NCI-H524 treated with DMSO at 0.1 percent for 48 hours (cell line): ENCODE data around the gene GNAS.
A peak's percentile ranks its signal among the peaks of the same experiment; 100 is the strongest.

Experiments
- DNase-seq: peaks from one replicate; lab custom pipeline; 2025; lab: John Stamatoyannopoulos, UW

Gene GNAS

DNA sequence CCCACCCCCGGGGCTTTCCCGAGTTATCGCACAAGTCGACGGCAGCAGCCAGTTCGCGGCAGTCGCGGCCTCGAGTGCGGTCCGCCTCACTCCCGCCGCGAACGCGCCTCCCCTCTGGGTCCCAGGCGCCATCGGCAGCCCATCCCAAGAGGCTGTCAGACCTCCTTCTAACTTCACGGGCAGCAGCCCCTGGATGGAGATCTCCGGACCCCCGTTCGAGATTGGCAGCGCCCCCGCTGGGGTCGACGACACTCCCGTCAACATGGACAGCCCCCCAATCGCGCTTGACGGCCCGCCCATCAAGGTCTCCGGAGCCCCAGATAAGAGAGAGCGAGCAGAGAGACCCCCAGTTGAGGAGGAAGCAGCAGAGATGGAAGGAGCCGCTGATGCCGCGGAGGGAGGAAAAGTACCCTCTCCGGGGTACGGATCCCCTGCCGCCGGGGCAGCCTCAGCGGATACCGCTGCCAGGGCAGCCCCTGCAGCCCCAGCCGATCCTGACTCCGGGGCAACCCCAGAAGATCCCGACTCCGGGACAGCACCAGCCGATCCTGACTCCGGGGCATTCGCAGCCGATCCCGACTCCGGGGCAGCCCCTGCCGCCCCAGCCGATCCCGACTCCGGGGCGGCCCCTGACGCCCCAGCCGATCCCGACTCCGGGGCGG lies 1.6 kb downstream of the GNAS start:
- no peak for DNase-seq

DNA sequence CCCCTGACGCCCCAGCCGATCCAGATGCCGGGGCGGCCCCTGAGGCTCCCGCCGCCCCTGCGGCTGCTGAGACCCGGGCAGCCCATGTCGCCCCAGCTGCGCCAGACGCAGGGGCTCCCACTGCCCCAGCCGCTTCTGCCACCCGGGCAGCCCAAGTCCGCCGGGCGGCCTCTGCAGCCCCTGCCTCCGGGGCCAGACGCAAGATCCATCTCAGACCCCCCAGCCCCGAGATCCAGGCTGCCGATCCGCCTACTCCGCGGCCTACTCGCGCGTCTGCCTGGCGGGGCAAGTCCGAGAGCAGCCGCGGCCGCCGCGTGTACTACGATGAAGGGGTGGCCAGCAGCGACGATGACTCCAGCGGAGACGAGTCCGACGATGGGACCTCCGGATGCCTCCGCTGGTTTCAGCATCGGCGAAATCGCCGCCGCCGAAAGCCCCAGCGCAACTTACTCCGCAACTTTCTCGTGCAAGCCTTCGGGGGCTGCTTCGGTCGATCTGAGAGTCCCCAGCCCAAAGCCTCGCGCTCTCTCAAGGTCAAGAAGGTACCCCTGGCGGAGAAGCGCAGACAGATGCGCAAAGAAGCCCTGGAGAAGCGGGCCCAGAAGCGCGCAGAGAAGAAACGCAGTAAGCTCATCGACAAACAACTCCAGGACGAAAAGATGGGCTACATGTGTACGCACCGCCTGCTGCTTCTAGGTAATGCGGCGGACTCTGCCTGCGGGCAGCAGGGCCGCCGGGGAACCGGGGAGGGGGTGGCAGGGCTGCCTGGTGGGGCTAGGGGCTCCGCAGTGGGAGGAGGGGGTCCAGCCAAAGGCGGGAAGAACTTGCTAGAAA lies 2.3 kb downstream of the GNAS start:
- no peak for DNase-seq

DNA sequence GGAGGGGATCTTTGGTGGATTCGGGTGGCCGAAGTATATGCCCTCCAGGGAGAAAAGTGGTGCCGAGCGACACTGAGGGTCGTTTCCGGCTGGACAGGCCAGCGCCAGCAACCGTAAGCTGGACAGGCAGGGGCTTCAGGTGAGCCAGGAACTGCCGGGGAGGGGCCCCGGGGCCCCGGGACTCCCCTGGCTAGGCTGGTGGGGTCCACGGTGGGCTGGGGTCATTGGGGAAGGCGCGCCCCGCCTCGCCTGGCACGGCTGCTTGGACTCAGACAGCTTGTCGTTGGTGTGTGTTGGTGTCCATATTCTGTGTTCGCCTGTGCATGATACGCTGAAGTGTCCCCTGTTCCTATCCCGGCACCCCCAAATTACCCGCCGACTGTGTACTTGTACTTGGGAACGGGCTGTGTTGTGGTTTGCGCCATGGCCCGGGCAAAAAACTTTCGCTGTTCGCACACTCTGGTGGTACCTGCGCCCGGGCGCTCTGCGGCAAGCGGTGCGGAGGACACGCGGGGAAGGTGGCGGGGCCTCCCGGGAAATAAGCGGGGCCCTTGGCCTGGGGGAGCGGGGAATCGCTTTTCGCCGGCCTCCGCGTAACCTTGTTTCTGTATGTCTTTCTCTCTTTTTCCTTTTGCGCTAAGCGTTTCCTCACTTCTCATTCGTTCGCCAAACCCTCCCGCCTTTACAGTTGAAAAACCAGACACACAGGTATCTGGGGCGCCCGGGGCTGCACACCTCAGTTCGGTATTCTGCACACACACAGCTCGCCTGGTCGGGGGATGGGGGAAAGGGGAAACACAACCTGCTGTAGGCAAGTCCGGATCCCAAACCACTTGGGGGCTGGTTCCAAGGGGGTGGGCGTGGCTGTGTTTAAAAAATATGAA lies 3.2 kb downstream of the GNAS start:
- DNase-seq = no peak

DNA sequence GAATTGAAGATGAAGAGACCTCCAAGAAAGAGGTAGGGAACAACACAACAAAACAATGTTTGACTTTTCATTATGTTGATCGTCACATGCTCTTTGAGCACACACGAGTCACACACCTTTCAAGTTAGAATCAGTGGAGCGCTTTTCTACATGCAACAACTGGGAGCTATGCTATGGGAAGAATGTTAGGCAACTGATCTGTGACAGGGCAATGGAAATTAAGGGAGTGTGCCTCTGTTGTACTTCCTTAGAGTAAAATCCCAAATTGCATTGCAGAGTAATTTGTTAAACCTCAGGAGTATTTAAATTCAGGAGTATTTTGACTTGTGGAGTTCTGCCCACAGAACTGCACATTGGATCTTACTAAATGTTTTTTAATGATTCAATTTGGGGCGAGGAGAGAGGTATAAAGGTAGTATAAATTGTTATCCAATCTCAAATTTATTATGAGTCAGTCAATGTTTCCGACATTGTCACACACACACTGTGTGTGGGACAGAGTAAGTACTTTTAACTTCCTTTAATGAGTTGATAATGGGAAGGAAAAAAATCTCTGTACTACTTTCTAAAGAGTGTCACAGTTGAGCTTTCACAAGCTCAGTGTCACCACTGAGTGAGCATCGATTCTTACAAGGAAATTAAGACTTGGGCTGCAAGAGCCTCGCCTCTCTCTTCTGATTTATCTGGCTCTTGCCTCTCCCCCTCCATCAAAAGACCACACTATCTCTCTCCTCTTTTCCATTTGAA lies 10.7 kb downstream of the GNAS start:
- no peak for DNase-seq

DNA sequence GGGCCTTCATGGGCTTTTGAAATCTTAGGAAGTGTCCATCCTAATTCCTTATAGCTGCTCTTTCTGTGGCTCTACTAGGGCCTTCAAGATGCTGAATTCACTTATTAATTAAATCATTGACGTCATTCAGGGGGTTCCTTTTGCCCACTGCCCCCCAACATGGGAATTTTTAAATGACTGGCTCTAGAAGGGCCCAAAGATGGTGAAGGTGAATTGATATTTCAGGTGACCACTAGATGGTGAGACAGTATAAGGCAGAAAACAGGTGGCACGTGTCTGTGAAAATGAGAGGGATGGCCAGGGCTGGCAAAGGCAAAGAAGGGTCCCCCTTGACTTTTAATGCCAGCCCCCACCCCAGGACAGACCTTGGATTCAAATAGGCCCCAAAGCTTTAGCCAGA lies 11.8 kb downstream of the GNAS start:
- DNase-seq = no peak

DNA sequence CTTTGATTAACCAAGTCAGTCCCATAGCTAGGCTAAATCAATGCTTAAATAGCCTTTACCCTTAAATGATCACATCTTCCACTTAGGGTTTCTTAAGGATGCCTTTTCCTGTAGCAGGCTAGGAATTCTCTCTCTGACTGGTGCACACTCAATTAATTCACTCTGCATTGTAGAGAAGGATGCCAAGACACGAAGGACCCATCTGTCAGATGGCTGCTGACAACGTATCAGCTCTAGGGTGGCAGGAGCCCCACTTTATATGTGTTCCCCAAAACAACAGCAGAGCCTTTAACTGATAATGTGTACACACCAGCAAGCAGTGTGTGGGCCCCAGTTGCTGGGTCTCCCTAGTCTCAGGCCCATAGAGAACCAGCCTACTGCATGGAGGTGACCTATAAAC lies 13.3 kb downstream of the GNAS start:
- no peak for DNase-seq

DNA sequence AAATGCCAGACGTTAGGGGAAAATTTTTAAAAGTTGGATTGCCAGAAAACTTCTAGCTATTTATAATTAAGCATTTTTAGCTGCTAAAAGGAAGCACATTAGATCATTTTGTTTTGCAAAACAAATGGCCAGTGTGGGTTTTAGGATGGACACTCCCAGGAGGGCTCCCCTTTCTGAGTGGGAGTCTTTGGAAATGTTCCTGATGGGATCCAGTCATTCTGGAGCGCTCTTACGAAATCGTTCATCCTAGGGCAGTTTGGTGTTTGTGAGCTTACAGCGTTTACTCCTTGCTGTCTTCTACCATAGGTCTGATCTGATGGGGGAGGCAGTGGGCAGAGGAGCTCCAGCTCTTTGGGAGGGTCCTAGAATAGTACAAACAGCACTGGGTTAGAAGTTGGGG lies 14.7 kb downstream of the GNAS start:
- DNase-seq = no peak

DNA sequence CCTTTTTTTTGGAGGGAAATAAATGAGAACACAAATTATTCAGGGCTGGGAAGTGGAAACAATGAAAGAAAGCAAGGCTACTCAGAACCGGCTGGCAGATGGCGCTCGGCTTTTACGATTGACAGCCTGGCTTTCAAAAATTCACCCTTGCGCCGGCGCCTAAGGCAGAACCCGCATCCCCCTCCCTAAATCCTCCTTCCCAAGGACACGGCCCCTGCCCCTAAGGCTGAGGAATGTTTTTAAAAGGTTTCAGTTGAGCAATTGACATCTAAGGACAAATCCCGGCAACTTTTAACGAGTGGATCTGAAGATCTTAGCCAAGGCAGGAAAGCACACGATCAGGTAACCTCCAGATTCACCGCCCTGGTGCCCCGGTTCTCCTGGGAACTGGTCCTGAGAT lies 16.3 kb downstream of the GNAS start:
- no peak for DNase-seq

DNA sequence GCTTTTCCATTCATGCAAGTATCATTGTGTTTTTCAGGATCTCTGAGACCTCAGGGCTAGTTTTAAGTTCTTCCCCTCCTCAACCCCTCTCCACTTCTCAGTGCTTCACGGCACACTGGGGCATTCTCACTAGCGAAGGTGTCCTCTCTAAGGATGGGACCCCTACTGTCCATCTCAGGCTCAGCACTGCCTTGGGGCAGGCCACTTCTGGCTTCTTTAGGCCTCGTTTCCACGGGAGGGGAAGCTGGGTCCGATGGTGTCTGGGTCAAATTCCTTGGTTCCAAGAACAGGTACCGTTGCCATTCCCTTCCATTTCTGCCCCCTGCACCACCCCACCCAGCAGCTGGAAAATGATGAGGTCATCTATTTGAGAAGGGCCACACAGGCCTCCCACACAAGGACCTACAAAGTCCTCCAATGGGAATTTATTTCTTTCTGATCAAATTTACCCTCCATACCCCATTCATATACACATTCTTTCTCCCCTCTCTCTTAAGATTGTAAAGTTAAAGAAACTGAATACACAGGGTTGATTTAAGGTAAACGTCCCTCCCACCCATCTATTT lies 17.2 kb downstream of the GNAS start:
- DNase-seq = no peak

DNA sequence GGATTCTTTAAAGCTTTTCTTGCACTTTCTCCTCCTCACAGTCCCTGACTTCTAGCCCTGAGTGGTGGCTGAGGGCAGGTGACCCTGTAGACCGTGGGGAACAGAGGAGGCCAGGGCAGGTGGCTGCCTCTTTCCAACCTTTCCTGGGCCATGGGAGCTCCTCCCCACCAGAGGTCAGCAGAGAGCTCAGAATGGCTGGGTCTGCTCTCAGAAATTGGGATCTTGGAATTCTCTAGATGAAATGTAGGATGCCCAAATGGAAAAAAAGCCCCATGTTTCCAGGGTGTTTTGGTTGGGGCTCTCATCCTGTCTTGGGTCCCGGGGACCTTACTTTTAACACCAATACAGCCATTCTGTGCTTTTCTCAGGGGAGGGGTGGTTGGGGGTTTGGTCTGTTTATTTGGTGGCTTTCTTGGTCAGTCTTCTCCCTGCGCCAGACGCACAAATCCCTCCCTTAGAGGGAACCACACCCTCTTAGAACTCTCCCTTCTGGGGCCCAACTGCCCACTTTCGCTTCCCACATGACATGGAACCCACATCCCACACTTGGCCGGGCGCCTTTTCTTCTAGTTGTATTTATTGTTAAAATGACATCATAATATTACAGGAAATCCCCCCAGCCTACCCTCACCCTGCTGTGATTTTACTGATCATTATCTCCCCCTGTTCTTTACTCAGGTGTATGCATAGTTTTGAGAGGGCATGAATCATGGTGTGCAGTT lies 17.9 kb downstream of the GNAS start:
- DNase-seq = peak; percentile 27

DNA sequence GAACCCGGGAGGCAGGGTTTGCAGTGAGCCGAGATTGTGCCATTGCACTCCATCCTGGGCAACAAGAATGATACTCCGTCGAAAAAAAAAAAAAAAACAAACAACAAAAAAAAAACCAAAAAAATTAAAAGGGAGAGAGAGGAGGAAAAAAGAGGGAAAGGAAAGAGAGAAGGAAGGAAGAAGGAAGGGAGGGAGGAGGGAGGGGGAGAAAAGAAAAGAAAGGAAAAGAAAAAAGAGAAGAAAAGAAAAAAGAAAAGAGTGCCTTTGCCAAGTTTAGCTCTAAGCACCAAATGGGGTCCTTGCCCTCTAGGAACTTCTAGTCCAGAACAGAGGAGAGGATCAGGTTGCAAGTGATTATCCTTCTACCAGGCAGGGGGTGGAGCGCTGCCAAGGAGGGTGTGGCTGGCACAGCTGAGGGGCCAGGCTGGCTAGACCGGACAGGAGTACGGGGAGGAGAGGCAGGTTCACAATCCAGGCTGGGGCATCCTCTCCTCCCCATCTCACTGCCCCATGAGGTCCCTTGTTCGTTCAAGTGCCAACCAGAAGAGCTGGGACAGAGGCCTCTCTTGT lies 19.1 kb downstream of the GNAS start:
- no peak for DNase-seq

DNA sequence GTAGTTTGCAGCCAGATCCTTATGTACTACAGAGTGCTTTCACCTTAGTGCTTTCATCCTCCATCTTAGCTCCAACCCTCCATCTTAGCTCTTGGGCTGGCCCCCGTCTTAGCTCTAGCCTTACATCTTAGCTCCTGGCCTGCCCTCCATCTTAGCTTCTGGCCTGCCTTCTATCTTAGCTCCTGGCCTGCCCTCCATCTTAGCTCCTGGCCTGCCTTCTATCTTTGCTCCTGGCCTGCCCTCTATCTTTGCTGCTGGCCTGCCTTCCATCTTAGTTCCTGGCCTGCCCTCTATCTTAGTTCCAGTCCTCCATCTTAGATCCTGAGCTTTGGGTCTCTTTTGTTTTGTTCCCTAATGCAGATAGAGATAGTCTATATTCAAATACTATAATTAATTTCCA lies 22.0 kb downstream of the GNAS start:
- no peak for DNase-seq

DNA sequence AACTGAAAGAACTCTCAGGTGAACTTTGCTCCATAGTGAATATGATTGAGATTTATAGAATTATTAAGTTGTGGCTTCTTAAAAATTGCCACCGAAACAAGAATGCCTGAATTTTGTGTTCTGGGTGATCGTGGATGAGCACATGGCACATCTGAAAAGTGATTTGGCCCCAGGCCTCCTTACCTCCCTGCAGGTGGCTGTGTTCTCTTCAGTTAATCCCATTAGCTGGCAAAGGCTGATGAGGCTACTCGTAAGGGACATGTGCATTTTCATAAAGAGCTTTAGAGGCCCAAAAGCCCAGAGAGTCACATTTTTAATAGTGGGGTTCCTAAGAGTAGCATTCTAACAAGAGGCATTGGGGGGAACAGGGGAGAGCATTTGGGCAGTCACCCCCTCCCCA lies 22.6 kb downstream of the GNAS start:
- DNase-seq = no peak

DNA sequence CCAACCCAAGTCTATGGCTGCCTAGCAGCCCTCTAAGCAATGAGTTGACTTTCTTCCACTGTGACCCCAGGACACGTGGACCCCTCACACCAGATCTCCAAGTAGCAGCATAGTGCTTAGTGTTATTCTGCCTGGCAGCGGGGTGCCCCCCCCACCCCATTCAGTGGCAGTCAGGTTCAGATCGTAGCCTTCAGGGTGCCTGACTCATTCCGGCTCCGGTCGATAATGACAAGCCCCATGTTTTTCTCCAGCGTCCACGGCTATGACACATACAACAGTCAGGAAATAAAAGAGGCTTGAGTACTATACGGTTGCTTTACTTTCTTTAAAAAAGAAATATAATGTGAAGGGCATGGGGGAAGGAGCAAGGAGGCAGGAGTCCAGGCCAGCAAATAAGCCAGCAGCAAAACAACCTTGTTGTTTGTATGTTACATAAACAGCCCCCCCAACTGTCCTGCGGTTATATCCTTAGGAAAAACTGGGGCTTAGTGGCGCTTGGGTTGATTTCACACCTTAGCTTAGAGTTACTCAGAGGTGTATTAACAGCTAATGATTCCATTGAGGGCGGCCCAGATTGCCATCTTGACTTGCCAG lies 23.1 kb downstream of the GNAS start:
- no peak for DNase-seq

DNA sequence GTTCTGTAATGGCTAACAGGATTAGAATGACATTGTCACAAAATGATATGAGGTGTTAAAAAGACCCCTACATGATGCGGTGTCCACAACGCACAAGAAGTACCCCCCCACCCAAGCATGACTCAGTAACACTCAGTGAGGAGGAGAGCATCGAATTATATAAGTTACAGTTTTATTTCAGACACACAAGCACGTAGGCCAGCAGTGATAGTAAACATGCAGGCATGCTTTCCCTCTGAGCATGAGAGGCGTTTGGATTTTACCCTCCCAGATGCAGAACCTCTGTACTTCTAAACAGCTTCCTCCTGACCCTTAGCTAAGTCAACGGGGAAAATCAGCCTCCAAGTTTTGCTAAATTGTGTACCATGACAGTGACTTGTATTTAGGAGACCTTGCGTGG lies 23.9 kb downstream of the GNAS start:
- no peak for DNase-seq

DNA sequence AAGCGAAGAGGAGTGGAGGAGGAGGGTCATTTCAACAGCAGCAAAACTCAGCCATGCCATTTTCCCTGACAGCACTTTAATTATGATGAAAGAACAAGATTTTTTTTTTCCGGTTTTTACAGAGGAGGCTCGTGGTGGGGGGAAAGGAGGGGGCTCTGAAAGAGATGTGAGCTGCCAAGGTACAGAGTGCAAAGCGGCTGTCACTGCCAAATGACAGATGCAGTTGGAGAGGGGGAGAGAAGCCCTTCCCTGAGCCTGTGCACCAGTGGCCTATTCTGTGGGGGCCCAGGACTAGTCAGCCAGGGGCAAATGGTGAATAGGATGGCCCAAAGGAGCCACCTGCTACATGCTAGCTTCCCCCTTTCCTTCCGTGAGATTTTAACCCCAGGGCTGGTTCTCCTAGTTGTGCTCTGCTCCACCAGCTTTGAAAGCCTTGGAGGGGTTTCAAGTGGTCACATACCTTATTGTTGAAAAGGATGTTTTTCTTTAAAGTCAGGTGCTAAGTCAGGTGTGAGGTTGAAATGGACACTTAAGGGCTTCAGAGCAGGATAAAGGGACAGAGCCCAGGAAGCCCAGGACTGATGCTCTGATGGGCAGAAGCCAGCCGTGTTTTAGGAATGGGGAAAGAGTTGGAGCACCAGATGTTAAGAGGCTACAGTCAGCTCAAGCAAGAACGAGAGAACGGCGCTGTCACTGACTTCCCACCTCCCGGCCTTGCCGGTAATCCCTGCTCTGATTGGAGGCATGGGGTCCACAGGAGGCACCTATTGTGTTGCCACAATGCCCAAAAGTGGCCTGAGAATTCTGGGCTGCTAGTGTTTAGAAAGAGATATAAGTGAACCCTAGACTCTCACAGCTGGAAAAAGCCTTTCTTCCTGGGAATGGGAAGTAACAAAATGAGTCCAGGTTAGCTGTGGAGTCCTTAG lies 24.8 kb downstream of the GNAS start:
- DNase-seq = no peak

DNA sequence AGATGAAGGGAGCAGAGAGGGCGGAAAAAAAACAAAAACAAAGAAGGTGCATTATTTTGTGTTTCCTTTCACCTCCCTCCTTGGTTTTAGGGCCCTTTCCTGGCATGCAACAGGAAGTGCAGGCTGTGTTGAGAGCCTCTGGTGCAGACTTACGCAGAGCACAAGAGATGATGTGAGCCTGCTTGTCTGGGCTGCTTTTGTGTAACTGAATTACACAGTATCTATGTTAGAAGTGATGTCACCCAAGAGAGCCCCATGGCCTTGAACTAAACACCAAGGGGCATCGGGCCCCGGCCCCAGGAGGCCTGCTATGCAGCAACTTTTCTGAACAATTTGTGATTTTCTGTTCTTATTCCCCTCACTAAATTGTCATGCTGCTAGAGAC lies 25.5 kb downstream of the GNAS start:
- DNase-seq = no peak

DNA sequence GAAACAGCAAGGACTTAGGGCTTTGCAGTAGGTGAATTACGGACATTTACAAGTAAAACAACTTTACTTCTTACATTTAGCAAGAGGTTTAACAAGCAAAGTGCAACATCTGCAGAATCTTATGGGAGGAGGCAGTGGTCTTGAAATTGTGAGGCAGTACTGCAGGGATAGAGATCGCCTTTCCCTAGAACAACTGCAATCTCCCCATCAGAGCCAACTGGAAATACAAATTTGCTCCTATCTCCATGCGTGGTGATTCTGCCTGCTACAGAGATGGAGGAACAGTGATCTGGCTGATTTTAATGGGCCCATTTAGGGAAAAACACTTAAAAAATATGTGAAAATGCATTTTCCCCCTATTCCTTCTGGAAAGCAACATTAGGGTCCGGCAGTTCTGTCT lies 25.9 kb downstream of the GNAS start:
- DNase-seq = no peak

DNA sequence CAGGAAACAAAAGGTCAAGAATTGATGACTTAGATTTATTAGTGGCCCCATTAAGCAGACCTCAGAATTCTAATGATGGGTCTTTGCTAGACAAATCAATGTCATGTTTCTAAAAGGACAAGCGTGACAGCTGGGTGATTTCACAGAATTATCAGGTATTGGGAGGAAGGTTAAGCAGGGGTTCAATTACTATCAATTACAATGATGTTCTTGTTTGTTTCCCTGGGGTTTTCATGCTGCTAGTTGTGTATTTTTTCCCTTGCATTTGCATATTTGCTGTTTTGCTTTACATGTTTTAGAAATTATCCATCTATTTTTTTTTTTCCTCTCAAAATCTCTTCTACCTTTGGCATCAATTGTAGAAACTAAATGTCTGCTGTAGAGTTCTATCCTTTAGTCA lies 27.9 kb downstream of the GNAS start:
- no peak for DNase-seq
